GM21381 (cell line): Measurements from ENCODE around the gene C1orf122.
A peak's percentile ranks its signal among the peaks of the same experiment; 100 is the strongest.

Experiments
- ATAC-seq: cut with Tn5 transposase; IDR thresholded peaks from one replicate; pipeline ENCODE4 v1.9.1; 2021; ENCODE audit warnings: mild to moderate bottlenecking, moderate library complexity; ENCODE audit not compliant: unreplicated experiment

The C1orf122 gene

DNA sequence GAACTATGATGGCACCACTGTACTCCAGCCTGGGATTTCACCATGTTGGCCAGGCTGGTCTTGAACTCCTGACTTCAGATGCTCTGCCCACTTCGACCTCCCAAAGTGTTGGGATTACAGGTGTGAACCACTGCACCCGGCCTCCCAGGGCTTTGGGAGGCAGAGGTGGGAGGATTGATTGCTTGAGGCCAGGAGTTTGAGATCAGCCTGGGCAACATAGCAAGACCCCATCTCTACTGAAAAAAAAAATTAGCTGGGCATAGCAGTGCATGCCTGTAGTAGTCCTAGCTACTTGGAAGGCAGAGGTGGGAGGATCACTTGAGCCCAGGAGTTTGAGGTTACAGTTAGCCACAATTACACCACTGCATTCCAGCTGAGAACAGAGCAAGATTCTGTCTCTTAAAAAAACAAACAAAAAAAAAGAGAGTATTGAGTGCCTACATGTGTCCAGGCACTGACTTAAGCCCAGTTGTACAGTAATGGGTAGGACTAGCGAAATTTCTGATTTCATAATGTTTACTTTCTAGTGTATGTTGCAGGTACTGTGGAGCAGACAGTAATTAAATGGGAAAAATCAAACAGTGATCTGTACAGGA, 9.7 kb upstream of the C1orf122 start:
- ATAC-seq: no peak

GRCh38 chr1:37802439-37802838, 5.2 kb upstream of the C1orf122 start:
- no peak for ATAC-seq

DNA sequence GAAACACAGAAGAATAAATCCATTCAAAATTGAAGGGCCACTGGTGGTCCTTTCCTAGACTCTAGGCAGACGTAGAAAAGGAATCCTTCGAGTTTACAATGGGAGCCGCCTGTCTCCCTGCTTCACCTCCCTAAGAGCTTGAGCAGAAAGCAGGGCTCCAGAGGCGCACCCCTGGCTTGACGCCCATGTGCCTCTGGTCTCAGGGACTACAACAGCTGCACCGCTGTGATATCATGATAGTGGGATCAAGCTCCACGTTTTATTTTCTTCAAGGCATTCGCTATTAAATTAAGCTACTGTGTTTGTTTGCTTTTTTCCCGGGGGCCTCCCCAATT, 403 bp upstream of the C1orf122 start:
- ATAC-seq: no peak

- peak; percentile 30 for ATAC-seq
Measured at GRCh38 chr1:37808369-37809319, 1.1 kb downstream of the C1orf122 start.

GRCh38 chr1:37809942-37810341, 2.4 kb downstream of the C1orf122 start:
- no peak for ATAC-seq

DNA sequence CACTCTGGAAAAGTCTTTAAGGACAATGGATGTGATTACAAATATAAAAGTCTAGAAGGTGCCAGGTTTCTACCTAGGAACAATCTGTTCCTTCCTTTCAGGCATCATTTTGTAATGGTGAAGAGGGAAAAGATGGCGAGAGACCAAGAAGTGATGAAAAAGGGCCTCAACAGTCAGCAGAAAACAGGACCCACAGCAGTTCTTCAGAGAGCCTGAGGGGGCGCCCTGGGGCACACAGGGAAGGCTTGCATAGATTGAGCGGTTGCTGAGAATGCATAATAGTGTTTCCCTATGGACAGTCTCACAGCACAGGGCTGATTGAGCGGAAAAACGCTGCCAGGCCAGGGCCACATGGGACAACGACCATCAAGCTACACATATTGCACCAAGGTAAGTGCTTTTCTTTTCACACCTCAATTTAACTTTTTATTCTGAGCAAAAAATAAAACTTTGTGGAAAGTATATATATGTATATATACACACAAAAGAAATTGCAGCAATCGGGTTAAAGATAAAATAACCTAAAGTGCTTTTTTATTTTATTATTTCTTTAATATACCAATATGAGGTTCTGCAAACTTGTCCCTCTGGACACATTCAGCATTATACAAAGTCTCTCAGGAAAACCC, 3.6 kb downstream of the C1orf122 start:
- no peak for ATAC-seq

DNA sequence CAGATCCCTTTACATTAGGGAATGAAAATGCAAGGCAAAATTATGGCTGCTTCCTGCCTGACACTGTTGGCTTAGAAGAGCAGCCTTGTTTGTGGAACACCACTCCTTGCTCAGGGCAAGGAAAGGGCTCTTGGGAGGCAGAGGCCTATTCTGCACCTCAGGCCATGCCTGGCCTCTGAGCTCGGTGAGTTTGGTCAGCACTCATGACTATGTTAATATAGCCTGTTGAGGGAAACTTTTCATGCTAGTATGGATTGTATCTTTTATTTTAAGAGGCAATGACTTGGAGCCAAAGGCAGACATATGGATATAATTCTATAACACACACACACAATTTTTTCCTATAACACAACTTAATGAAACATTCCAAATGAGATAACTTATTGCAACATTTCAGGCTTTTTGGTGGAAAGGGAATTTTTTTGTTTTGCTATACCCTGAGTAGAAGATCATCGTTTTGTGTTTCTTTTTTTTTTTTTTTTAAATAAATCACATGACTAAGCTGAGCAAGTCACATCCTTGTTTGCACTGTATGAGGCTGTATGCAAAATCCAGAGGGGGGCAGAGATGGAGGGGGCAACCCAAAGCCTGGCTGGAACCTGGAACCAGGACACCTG, 6.0 kb downstream of the C1orf122 start:
- ATAC-seq: no peak

GRCh38 chr1:37814252-37814651, 6.7 kb downstream of the C1orf122 start:
- no peak for ATAC-seq

DNA sequence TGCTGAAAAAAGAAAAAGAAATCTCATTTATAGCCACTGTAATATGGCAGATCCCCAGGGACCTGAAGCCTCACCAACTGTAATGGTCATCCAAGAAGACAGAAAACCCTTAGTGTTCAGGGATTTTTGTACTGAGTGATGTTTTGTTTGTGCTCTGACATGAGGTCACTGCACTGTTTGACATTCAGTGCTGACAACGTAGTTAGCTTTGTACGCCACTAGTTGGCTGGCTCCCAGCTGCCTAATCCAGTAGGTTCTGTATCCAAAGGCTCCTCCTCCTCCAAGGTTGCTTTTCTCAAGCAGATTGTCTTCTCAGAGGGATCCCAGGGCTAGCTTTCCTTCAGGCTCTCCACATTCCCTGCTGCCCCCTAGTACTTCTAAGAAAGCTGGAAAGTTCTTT, 9.9 kb downstream of the C1orf122 start:
- no peak for ATAC-seq

- no peak for ATAC-seq
Measured at GRCh38 chr1:37821481-37821880, 13.9 kb downstream of the C1orf122 start.

GRCh38 chr1:37822906-37823815, 15.6 kb downstream of the C1orf122 start:
- ATAC-seq: no peak

DNA sequence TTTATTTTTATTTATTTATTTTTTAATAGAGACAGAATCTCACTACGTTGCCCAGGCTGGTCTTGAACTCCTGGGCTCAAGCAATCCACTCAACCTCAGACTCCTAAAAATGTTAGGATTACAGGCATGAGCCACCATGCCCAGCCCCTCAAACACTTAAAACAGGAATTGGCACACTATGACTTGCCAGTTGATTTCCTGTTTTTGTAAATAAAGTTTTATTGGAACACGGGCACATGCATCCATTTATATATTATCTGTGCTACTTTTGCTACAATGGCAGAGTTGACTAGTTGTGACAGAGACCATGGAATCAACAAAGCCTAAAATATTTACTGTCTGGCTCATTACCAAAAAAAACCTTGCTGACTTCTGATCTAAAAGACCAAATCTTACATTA, 16.4 kb downstream of the C1orf122 start:
- no peak for ATAC-seq

DNA sequence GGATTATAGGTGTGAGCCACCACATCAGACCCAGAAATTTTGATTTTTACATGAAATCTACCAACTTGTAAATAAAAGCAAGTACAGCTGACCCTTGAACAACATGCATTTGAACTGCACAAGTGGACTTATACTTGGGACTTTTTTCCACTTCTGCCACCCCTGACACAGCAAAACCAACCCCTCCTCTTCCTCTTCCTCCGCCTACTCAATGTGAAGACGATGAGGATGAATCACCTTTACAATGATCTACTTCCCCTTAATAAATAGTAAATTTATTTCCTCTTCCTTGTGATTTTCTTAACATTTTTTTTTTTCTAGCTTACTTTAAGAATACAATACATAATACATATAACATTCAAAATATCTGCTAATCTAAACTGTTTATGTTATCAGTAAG, 17.9 kb downstream of the C1orf122 start:
- no peak for ATAC-seq

GRCh38 chr1:37828410-37829074, 21.0 kb downstream of the C1orf122 start:
- no peak for ATAC-seq

DNA sequence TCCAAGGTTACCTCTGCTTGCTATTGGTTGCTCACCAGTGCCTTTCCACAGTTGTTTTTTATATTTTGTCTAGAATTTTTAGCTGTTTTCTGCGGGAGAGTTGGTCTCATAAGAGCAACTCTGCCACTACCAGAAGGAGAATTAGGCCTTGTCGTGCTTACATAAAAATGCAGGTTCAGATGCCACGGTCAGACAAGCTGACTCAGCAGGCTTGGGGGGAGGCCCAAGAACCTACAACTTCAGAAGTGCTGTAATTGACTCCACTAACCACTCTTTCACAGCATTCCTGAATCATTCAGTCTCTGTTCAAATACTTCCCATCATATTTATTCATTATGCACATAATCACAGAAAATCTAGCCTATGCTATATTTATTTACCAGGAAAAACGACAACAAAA, 23.5 kb downstream of the C1orf122 start:
- ATAC-seq: no peak

GRCh38 chr1:37831809-37832208, 24.2 kb downstream of the C1orf122 start:
- ATAC-seq: no peak

GRCh38 chr1:37836788-37837187, 29.2 kb downstream of the C1orf122 start:
- ATAC-seq: no peak

GRCh38 chr1:37839676-37840075, 32.1 kb downstream of the C1orf122 start:
- no peak for ATAC-seq

- ATAC-seq: no peak
Measured at GRCh38 chr1:37840711-37841110, 33.1 kb downstream of the C1orf122 start.

GRCh38 chr1:37841652-37842051, 34.1 kb downstream of the C1orf122 start:
- ATAC-seq: no peak
